ENCODE data around the gene SGCD.

DNA sequence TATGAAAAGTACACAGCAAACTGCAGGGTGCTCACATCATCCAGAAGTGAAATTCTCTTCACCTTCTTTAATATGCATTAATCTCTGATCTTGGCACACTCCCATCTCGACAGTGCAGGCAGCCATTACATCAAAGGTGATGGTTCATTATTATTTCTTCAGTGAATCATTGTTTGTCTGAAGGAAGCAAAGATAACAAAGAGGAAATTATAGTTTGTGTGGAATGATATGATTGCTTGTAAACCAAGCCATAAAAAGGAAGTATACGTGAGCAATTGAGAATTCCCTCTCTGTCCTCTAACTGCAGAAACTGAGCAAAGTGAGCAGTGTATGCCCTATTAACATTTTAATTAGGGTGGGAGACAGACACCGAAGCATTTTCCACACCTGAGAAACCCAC, 351.5 kb downstream of the SGCD start:
- TF ChIP-seq, protein P1, sequence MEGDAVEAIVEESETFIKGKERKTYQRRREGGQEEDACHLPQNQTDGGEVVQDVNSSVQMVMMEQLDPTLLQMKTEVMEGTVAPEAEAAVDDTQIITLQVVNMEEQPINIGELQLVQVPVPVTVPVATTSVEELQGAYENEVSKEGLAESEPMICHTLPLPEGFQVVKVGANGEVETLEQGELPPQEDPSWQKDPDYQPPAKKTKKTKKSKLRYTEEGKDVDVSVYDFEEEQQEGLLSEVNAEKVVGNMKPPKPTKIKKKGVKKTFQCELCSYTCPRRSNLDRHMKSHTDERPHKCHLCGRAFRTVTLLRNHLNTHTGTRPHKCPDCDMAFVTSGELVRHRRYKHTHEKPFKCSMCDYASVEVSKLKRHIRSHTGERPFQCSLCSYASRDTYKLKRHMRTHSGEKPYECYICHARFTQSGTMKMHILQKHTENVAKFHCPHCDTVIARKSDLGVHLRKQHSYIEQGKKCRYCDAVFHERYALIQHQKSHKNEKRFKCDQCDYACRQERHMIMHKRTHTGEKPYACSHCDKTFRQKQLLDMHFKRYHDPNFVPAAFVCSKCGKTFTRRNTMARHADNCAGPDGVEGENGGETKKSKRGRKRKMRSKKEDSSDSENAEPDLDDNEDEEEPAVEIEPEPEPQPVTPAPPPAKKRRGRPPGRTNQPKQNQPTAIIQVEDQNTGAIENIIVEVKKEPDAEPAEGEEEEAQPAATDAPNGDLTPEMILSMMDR (conservative IDR thresholded peaks at IDR 0.05 in 1 of 2, IDR thresholded peaks at IDR 0.05 in 1 of 2; ENCODE audit: extremely low read depth in 1 of 2, insufficient read depth in 1 of 2, low read depth in 1 of 2, low read length in 2 of 2), result no peak
- no peak for TF ChIP-seq EZH2 (IDR thresholded peaks at IDR 0.05; ENCODE audit: borderline replicate concordance, low read length)

Data from mammary epithelial cell (primary cell).